ENCODE data around the gene MYRF. TPM values are rescaled to one million over a fixed set of nuclear protein-coding genes. Genes with fewer than 3 reads are reported as not detected.

MYRF gene
- total RNA-seq, 2 experiments from 2014 or later = 0.31 to 0.49 TPM

DNA sequence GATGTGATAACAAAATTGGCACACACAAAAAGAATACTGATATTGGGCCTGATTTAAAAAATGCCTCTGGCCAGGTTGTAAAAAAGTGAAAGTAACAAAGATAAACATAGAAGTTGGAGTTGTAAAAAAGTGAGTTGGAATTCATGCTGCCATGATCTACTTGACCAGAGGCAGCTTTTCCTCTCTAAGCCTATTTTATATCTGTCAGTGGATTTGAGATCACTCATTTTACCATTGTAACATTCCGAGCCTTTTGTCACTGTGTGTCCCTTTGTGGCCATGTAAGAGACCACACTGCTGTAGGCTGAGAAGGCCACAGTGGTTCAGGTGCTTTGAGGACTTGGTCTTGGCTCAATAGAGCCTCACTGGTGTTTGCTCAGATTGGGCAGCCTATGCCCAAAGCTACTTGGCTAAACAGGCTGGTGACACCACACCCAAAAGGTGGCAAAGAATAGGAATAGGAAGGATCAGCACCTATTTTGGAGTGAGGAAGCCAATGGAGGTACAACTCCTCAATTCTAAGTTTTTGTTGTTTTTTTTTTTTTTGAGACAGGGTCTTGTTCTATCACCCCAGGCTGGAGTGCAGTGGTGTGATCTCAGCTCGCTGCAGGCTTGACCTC lies 47.3 kb downstream of the MYRF start:
- Histone ChIP-seq H3K9me3 (ENCODE audit: control insufficient read depth in 1 of 2, insufficient read depth in 1 of 2, low read length in 2 of 2) (no peaks in the 10 kb centered on the region), H3K4me1 (ENCODE audit: insufficient read depth, low read length) (no peaks in the 10 kb centered on the region), H3K36me3 (ENCODE audit: insufficient read depth, low read length) (peaks cover 14% of the 10 kb centered on the region), H3K27me3 (ENCODE audit: control insufficient read depth in 1 of 2, insufficient read depth in 2 of 2, low read length in 2 of 2) (no peaks in the 10 kb centered on the region), H3K4me3 (ENCODE audit: low read length) (no peak overlapping the region), H3K27ac (ENCODE audit: low read depth in 1 of 2, low read length in 2 of 2) (no peak overlapping the region)
- intact Hi-C loops (cut with DNase I, micrococcal nuclease) = loop anchor here (2.0 to 10.0 kb wide), 7 partner anchors 93 to 865 kb away; partner anchors contain the start of genes C11orf98 (in 1 of the 2), CSKMT (in 1 of the 2) and FTH1 (in 1 of the 2)
- Mint-ChIP-seq H3K27me3 (no peaks in the 10 kb centered on the region), H3K36me3 (ENCODE audit: low read depth) (peaks cover 6% of the 10 kb centered on the region), H3K27ac (no peak overlapping the region), H3K4me3 (no peak overlapping the region), H3K9me3 (no peaks in the 10 kb centered on the region), H3K4me1 (ENCODE audit: low read depth) (peaks cover 6% of the 10 kb centered on the region)
- TF ChIP-seq CTCF (IDR thresholded peaks at IDR 0.05) = no peak
- DNase-seq (no peak), ATAC-seq (ENCODE audit: poor library complexity) (no peak)
- POLR2A ChIA-PET = interaction anchor here (0.7 kb wide), 1 partner anchor 32 kb away, joined by 3 read pairs; no protein-coding TSS in a partner anchor
- CTCF ChIA-PET = interaction anchor here (0.6 to 3.7 kb wide), 3 partner anchors 16 to 211 kb away, joined by 3 to 50 read pairs (median 4); partner anchors contain the start of gene FADS1

DNA sequence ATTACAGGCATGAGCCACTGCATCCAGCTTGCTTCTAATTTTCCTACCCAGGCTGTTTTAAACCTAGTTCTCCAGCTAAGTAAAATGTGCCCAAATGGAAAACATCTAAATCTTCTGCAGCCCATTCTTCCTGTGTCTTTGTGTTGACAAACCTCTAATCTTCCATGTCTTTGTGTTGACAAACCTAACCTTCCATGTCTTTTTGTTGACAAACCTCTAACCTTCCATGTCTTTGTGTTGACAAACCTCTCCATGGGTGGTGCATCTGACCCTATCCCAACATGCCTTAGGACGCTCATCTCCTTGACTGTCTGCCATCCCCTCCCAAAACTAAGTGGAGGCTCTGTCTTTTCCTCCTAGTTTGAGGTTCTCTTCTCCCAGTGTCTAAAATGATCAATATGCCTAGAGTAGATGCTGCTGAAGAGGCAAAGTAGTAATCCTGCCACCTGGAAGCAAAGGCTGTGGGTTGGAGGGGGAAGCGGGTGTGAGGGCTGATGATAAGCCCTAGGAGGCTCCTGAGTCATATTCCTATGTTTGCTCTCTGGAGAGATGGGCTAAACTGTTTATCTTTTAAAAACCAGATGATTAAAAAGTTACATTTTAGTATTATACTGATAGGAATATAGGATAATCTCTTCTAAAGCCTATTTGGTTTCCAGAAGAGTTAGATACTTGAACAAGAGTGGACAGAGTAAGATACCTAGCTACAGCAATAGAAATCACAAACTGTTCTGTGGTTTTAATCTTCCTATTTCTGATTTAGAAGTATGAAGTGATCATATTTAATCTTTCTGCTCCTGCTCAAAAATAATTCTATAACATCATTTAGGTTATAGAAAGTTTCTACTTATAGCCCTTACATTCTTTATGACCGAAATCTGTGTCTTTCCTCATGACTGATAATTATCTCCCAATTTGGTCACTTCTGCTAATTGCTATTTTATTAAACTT lies 48.2 kb downstream of the MYRF start:
- ChIA-PET POLR2A (interaction anchor here (0.7 to 1.0 kb wide), 2 partner anchors 9 to 31 kb away, joined by 3 to 4 read pairs; no protein-coding TSS in a partner anchor), CTCF (interaction anchor here (0.6 kb wide), 1 partner anchor 35 kb away, joined by 3 read pairs; no protein-coding TSS in a partner anchor)

More for the DNA sequence above, 48.2 kb downstream of the MYRF start:
- TF ChIP-seq CTCF (IDR thresholded peaks at IDR 0.05) = no peak
- Mint-ChIP-seq H3K4me1 (ENCODE audit: low read depth) (peaks cover 6% of the 10 kb centered on the region), H3K27me3 (no peaks in the 10 kb centered on the region), H3K4me3 (no peak overlapping the region), H3K9me3 (no peaks in the 10 kb centered on the region), H3K36me3 (ENCODE audit: low read depth) (peaks cover 6% of the 10 kb centered on the region), H3K27ac (no peak overlapping the region)
- ATAC-seq (ENCODE audit: poor library complexity) (no peak), DNase-seq (no peak)
- Histone ChIP-seq H3K27me3 (ENCODE audit: control insufficient read depth in 1 of 2, insufficient read depth in 2 of 2, low read length in 2 of 2) (no peaks in the 10 kb centered on the region), H3K36me3 (ENCODE audit: insufficient read depth, low read length) (peaks cover 9% of the 10 kb centered on the region), H3K9me3 (ENCODE audit: control insufficient read depth in 1 of 2, insufficient read depth in 1 of 2, low read length in 2 of 2) (no peaks in the 10 kb centered on the region), H3K4me1 (ENCODE audit: insufficient read depth, low read length) (no peaks in the 10 kb centered on the region), H3K4me3 (ENCODE audit: low read length) (no peak overlapping the region), H3K27ac (ENCODE audit: low read depth in 1 of 2, low read length in 2 of 2) (no peak overlapping the region)
- intact Hi-C loops (cut with DNase I, micrococcal nuclease) = no loop called here

Measured in CD4-positive, alpha-beta T cell (primary cell).